SH-SY5Y (cell line): Measurements from ENCODE around the gene CLN5.

Experiments used
- GATA2 ChIP-seq: IDR thresholded peaks from 2 replicates; pipeline ENCODE4 v1.6.1; 2011; ENCODE audit warnings: mild to moderate bottlenecking, low read depth, low read length
- GATA3 ChIP-seq: IDR thresholded peaks from 2 replicates; pipeline ENCODE4 v1.6.1; 2011; ENCODE audit warnings: low read depth, mild to moderate bottlenecking, low read length, moderate library complexity

- no peak for TF ChIP-seq GATA3
- TF ChIP-seq GATA2: no peak
Measured at GRCh38 chr13:76944456-76944855, 47.4 kb upstream of the CLN5 start.
